C4-2B (cell line): ENCODE measurements around the gene HLF.

Experiments
- ZFX ChIP-seq: fragments of 450-650 bp; IDR thresholded peaks from 2 replicates; pipeline ENCODE4 v1.6.1; 2017
- TF ChIP-seq, protein P1 (sequence below): fragments of 450-650 bp; conservative IDR thresholded peaks from 2 replicates; pipeline ENCODE4 v1.5.1; 2017; ENCODE audit warnings: mild to moderate bottlenecking

DNA sequence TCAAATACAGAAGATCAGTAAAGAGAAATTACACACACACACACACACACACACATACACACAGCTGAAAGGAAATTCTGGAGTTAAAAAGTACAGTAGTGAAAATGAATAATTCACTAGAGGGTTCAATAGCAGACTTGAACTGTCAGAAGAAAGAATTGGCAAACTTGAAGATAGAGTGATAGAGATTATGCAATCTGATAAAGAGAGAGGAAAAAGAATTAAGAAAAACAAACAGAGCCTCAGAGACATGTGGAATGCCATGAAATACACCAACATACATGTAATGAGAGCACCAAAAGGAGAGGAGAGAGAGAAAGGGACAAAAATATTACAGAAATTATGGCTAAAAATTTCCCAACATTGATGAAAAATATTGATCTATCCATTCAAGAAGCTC lies 96.2 kb downstream of the HLF start:
- TF ChIP-seq, protein P1, sequence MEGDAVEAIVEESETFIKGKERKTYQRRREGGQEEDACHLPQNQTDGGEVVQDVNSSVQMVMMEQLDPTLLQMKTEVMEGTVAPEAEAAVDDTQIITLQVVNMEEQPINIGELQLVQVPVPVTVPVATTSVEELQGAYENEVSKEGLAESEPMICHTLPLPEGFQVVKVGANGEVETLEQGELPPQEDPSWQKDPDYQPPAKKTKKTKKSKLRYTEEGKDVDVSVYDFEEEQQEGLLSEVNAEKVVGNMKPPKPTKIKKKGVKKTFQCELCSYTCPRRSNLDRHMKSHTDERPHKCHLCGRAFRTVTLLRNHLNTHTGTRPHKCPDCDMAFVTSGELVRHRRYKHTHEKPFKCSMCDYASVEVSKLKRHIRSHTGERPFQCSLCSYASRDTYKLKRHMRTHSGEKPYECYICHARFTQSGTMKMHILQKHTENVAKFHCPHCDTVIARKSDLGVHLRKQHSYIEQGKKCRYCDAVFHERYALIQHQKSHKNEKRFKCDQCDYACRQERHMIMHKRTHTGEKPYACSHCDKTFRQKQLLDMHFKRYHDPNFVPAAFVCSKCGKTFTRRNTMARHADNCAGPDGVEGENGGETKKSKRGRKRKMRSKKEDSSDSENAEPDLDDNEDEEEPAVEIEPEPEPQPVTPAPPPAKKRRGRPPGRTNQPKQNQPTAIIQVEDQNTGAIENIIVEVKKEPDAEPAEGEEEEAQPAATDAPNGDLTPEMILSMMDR, result no peak
- TF ChIP-seq ZFX, result no peak
